K562 (cell line): Measurements from ENCODE around the gene PRKCB. TPM values are rescaled to one million over a fixed set of nuclear protein-coding genes. Genes with fewer than 3 reads are reported as not detected.

Source experiments
- ARID4B ChIP-seq: sonication (generic); formaldehyde crosslinking; IDR thresholded peaks from 2 replicates; pipeline ENCODE4 v1.8.0; 2022; ENCODE audit warnings: mild to moderate bottlenecking, missing genetic modification reagents
- FOS ChIP-seq: IDR thresholded peaks from 3 replicates; pipeline ENCODE4 v1.6.1; 2011; ENCODE audit not compliant: insufficient read length; ENCODE audit errors: extremely low read depth
- HDAC2 ChIP-seq: fragments of 450-650 bp; IDR thresholded peaks from 2 replicates; pipeline ENCODE4 v1.6.1; 2016; ENCODE audit warnings: mild to moderate bottlenecking
- MAX ChIP-seq: sonication (generic); formaldehyde crosslinking; IDR thresholded peaks from 2 replicates; pipeline ENCODE4 v1.9.0; 2022; ENCODE audit warnings: mild to moderate bottlenecking, missing genetic modification reagents
- NKRF ChIP-seq: fragments of 450-650 bp; IDR thresholded peaks from 2 replicates; pipeline ENCODE4 v1.6.1; 2016; ENCODE audit warnings: borderline replicate concordance
- SETDB1 ChIP-seq: IDR thresholded peaks from one replicate; pipeline ENCODE4 v1.6.1; 2012; ENCODE audit warnings: low read length, control low read depth, inconsistent platforms
- SFPQ ChIP-seq: fragments of 200-400 bp; formaldehyde crosslinking; IDR thresholded peaks from 2 replicates; pipeline ENCODE4 v1.6.1; 2017; ENCODE audit warnings: mild to moderate bottlenecking, low read depth, low read length, moderate library complexity
- TEAD1 ChIP-seq, 2 experiments: fragments of 450-650 bp in 1 of 2; sonication (generic) in 1 of 2; formaldehyde crosslinking; IDR thresholded peaks; 2 replicates each; pipeline versions ENCODE4 v1.4.0 to v1.8.0; 2020 to 2022; ENCODE audit warnings: mild to moderate bottlenecking in 2 of 2, missing genetic modification reagents in 1 of 2
- VEZF1 ChIP-seq: fragments of 200-800 bp; sonication (Bioruptor generic); IDR thresholded peaks from 2 replicates; pipeline ENCODE4 v1.6.1; 2017; ENCODE audit warnings: missing genetic modification characterization, missing compliant biosample characterization
- ZNF12 ChIP-seq: sonication (generic); formaldehyde crosslinking; IDR thresholded peaks from 2 replicates; pipeline ENCODE4 v1.4.0; 2020; ENCODE audit warnings: mild to moderate bottlenecking, missing genetic modification reagents
- ZNF347 ChIP-seq: fragments of 450-650 bp; formaldehyde crosslinking; IDR thresholded peaks from 2 replicates; pipeline ENCODE4 v1.4.0; 2020; ENCODE audit warnings: low read depth, mild to moderate bottlenecking, moderate library complexity
- ZNF644 ChIP-seq: fragments of 200-800 bp; sonication (Bioruptor generic); IDR thresholded peaks from 2 replicates; pipeline ENCODE4 v1.6.1; 2016; ENCODE audit warnings: low read depth, missing genetic modification characterization, missing compliant biosample characterization
- ZNF696 ChIP-seq: fragments of 250-450 bp; sonication (Bioruptor Pico); conservative IDR thresholded peaks from 2 replicates; pipeline ENCODE4 v1.4.0; 2020; ENCODE audit warnings: mild to moderate bottlenecking, moderate library complexity
- polyA plus RNA-seq, 8 experiments: library from polyadenylated mRNA; depleted of rRNA in 4 of 8; stranded (reverse) in 5 of 8; unstranded in 3 of 8; fragments of >200 nt; fragmentation: Nextera tagmentation in 2 of 8; fragmentation: Illumina TruSeq in 1 of 8; extraction: Ambion mirVana in 2 of 8; extraction: Trizol in 1 of 8; gene quantifications; 2 replicates each; pipeline versions ENCODE4 v1.2.1 to v1.2.3, GENCODE V29; 2011 to 2014; ENCODE audit warnings: inconsistent platforms in 1 of 8, missing spikeins in 1 of 8
- total RNA-seq, 7 experiments: library from RNA; depleted of rRNA in 6 of 7; stranded (reverse); fragments of >200 nt in 6 of 7; fragmentation: Illumina TruSeq in 2 of 7; extraction: Trizol in 2 of 7; gene quantifications; 2 replicates each; pipeline versions ENCODE4 v1.2.1 to v1.2.3, GENCODE V29; 2011 to 2021; ENCODE audit warnings: low replicate concordance in 1 of 7

Gene PRKCB
- total and polyA plus RNA-seq, 9 of the 15 experiments (the other 6 are each of a cell fraction or from before 2014, with no cell fraction given) = 49.9 to 276 (median 148) TPM

GRCh38 chr16:24255456-24256371 is 419.9 kb downstream of the PRKCB start, which contains the start of gene CACNG3 (continued):
- TF ChIP-seq VEZF1 (CRISPR knock-in tag) (peak; percentile 63), ARID4B (CRISPR knock-in tag) (peak; percentile 97), NKRF (peak; percentile 33; the same call in 1 of the 2 replicates), HDAC2 (peak; percentile 68; the same call in 1 of the 2 replicates), ZNF644 (tag) (peak; percentile 83), ZNF696 (CRISPR knock-in tag) (no peak), SETDB1 (no peak), TEAD1 (CRISPR knock-in tag; IDR thresholded peaks at IDR 0.05) (peak in 1 of 2 experiments; percentile 83; a peak in 1 of 4 replicates), ZNF347 (CRISPR knock-in tag) (no peak), SFPQ (no peak), ZNF12 (CRISPR knock-in tag) (peak; percentile 58; the same call in 1 of the 2 replicates), MAX (CRISPR knock-in tag) (peak; percentile 31; the same call in 1 of the 2 replicates), FOS (no peak)
